ENCODE data around the gene PRAC2. TPM values are rescaled to one million over a fixed set of nuclear protein-coding genes. Genes with fewer than 3 reads are reported as not detected.

The PRAC2 gene
- total RNA-seq, 2 donors from 2014 or later, result not detected

DNA sequence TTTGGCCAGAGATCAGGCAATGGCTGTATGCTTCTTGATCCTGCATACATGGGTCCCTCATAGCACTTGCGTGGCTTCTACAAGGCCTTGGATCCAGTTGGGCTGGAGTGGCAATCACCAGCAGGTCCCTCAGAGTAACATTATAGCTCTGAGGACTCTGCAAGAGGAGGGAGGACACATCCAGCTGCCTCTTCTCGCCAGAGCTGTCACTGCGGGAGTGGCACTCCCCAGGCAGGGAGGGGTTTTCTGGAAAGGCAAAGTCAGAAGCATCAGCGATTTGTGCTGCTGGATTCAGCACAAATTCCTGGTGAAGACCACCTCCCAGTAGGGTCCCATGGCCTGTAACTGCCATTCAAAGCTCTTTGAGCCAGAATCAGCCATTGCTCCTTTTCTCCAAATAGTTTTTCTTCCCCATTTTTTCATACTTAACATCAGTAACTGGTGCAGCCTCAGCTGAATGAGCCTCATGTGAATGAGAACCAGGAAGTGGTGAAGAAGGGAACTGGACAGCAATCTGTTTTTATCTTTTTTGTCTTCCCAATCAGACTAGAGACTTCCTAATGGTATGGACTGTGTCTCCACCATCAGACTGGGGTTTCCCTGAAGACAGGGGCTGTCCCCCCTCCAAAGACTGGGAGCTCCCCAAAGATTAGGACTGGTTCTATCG lies 46.2 kb downstream of the PRAC2 start:
- no peaks in the 10 kb centered on the region for H3K27me3 ChIP-seq
- H3K36me3 ChIP-seq (replicated peaks in 1 of 2; ENCODE audit: insufficient read depth in 1 of 2, low read depth in 2 of 2), result no peaks in the 10 kb centered on the region
- H3K9me3 ChIP-seq, result no peaks in the 10 kb centered on the region
- 85 to 86% methylated on average over 5 of the region's 5 CpGs for WGBS, 2 donors
- ATAC-seq (no peak), DNase-seq (no peak)
- no peak overlapping the region for H3K4me3 ChIP-seq
- no peaks in the 10 kb centered on the region for H3K4me1 ChIP-seq
- H3K27ac ChIP-seq, result no peak overlapping the region
- intact Hi-C loops (cut with DNase I), result no loop called here
- TF ChIP-seq CTCF (IDR thresholded peaks at IDR 0.05) (no peak), POLR2A (IDR thresholded peaks at IDR 0.05) (no peak)

GRCh38 chr17:48770954-48771353 lies 48.0 kb downstream of the PRAC2 start:
- DNase-seq (no peak), ATAC-seq (no peak)
- Histone ChIP-seq H3K27me3 (no peaks in the 10 kb centered on the region), H3K9me3 (no peaks in the 10 kb centered on the region), H3K4me1 (no peaks in the 10 kb centered on the region), H3K27ac (no peak overlapping the region), H3K36me3 (replicated peaks in 1 of 2; ENCODE audit: insufficient read depth in 1 of 2, low read depth in 2 of 2) (no peaks in the 10 kb centered on the region), H3K4me3 (no peak overlapping the region)
- TF ChIP-seq CTCF (IDR thresholded peaks at IDR 0.05), result no peak
- no peak for TF ChIP-seq POLR2A (IDR thresholded peaks at IDR 0.05)
- intact Hi-C loops (cut with DNase I), result no loop called here
- 52 to 63% methylated on average over 3 of the region's 3 CpGs for WGBS, 2 donors

GRCh38 chr17:48773245-48773644 lies 50.3 kb downstream of the PRAC2 start:
- intact Hi-C loops (cut with DNase I), result no loop called here
- no peaks in the 10 kb centered on the region for H3K27me3 ChIP-seq
- H3K4me1 ChIP-seq, result no peaks in the 10 kb centered on the region
- 78 to 79% methylated on average over 3 of the region's 3 CpGs for WGBS, 2 donors
- TF ChIP-seq POLR2A (IDR thresholded peaks at IDR 0.05) (no peak), CTCF (IDR thresholded peaks at IDR 0.05) (no peak)
- no peak overlapping the region for H3K4me3 ChIP-seq
- no peaks in the 10 kb centered on the region for H3K36me3 ChIP-seq (replicated peaks in 1 of 2; ENCODE audit: insufficient read depth in 1 of 2, low read depth in 2 of 2)
- H3K9me3 ChIP-seq, result no peaks in the 10 kb centered on the region
- no peak for ATAC-seq
- DNase-seq, result no peak
- no peak overlapping the region for H3K27ac ChIP-seq

MicroRNAs encoded within 50 kb of the gene (microRNA counts, 767-probe panel; counts per million panel counts)
- 0 to 736 counts per million in 2 donors for microRNA hsa-miR-3185

Small RNA genes lying within 50 kb of the gene (microRNA-seq; reads per million reads assigned to microRNA genes)
- gene MIR3185 (ENCODE audit: borderline number of aligned reads in 2 of 2, borderline replicate concordance in 2 of 2), result 0 reads per million in 2 donors

Small RNA genes lying within 50 kb of the gene (small RNA-seq; reads per million reads assigned to genes)
- gene AC091179.2 (not detected), gene COX6B1P2 (not detected), gene MIR3185 (not detected), gene RF02132 (not detected), gene RF02133 (not detected), gene RN7SL125P (not detected)

Other genes starting within 250 kb of the PRAC2 start
- not detected for gene HOXB1, start 192.2 kb upstream of the PRAC2 start, total RNA-seq
- 10 to 100 TPM; 13.7 to 32.3 TPM for gene HOXB2, start 178.1 kb upstream of the PRAC2 start, total RNA-seq
- gene HOXB4, start 144.8 kb upstream of the PRAC2 start, total RNA-seq, result 1 to 10 TPM in 1 of 2 donors, under 1 TPM in 1; 0.26 to 2.3 TPM
- 1 to 10 TPM in 1 of 2 donors, not detected in 1; 2.9 TPM for gene HOXB3, start 132.9 kb upstream of the PRAC2 start, total RNA-seq
- gene HOXB5, start 129.4 kb upstream of the PRAC2 start, total RNA-seq, result under 1 TPM in 1 of 2 donors, not detected in 1; 0.99 TPM
- gene HOXB6, start 118.2 kb upstream of the PRAC2 start, total RNA-seq, result 1 to 10 TPM; 2.1 to 2.6 TPM
- gene HOXB7, start 112.2 kb upstream of the PRAC2 start, total RNA-seq, result under 1 TPM in 1 of 2 donors, not detected in 1; 0.52 TPM
- gene HOXB8, start 107.9 kb upstream of the PRAC2 start, total RNA-seq, result not detected
- gene HOXB9, start 96.8 kb upstream of the PRAC2 start, total RNA-seq, result not detected
- not detected for gene PRAC1, start 667 bp upstream of the PRAC2 start, total RNA-seq
- not detected for gene HOXB13, start 5.6 kb downstream of the PRAC2 start, total RNA-seq
- gene TTLL6, start 94.0 kb downstream of the PRAC2 start, total RNA-seq, result under 1 TPM in 1 of 2 donors, not detected in 1; 0.26 TPM
- 10 to 100 TPM; 62.8 to 69.9 TPM for gene CALCOCO2, start 107.8 kb downstream of the PRAC2 start, total RNA-seq
- 10 to 100 TPM in 1 of 2 donors, 1 to 10 TPM in 1; 8.2 to 16.9 TPM for gene ATP5MC1, start 169.6 kb downstream of the PRAC2 start, total RNA-seq
- gene UBE2Z, start 185.2 kb downstream of the PRAC2 start, total RNA-seq, result 10 to 100 TPM; 28.3 to 47.1 TPM
- 10 to 100 TPM; 35.9 to 39.4 TPM for gene SNF8, start 221.7 kb downstream of the PRAC2 start, total RNA-seq
- not detected for gene GIP, start 245.4 kb downstream of the PRAC2 start, total RNA-seq

All from body of pancreas (tissue), 4 donors.